Brain microvascular endothelial cell (primary cell): ENCODE measurements around the gene NFKBIE.

Experiments used
- DNase-seq: peaks from one replicate; pipeline ENCODE4 v3.0.0-alpha.2; 2020
- H3K27ac ChIP-seq: fragments of 250-450 bp; sonication (Bioruptor Pico); 2 replicates; pipeline ENCODE4 v1.5.1; 2020; ENCODE audit warnings: mild to moderate bottlenecking, moderate library complexity
- H3K27me3 ChIP-seq: fragments of 250-450 bp; sonication (Bioruptor Pico); replicated peaks from 2 replicates; pipeline ENCODE4 v1.5.1; 2020; ENCODE audit warnings: mild to moderate bottlenecking
- H3K36me3 ChIP-seq: fragments of 250-450 bp; sonication (Bioruptor Pico); replicated peaks from 2 replicates; pipeline ENCODE4 v1.5.1; 2020; ENCODE audit warnings: mild to moderate bottlenecking
- H3K4me3 ChIP-seq: 2 replicates; pipeline ENCODE4 v1.5.1; 2011; ENCODE audit warnings: low read depth, mild to moderate bottlenecking, control low read depth, low read length, moderate library complexity
- CTCF ChIP-seq: IDR thresholded peaks from 2 replicates; pipeline ENCODE4 v1.5.1; 2011; ENCODE audit warnings: low read depth, mild to moderate bottlenecking, moderate library complexity, low read length, control low read depth, inconsistent platforms; ENCODE audit errors: missing control alignments
- in situ Hi-C: cut with HindIII; loops from 2 replicates; pipeline ENCODE4 v1.10.0; 2017; ENCODE audit warnings: low sequenced_read_pairs, low pct_ligation_motif_present

NFKBIE gene

DNA sequence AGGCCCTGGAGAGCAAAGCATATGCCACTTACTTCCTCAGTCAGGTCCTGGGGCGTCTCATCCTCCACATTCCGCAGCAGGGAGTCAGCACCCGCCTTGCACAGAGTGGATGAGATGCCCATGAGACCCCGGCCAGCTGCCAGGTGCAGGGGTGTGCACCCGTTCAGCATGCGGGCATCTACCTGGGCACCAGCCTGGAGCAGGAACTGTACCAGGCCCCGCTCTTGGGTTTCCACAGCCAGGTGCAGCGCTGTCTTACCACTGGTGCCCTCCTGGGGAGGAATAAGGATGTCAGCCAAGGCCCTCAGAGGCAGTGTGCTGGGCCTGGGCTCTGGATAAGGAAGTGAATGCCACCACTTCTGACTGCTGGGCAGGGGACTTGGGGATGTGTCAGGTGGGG lies 5.3 kb downstream of the NFKBIE start:
- no peak for TF ChIP-seq CTCF
- in situ Hi-C loops: no loop called here
- H3K4me3 ChIP-seq: no peak overlapping the region
- H3K27me3 ChIP-seq: no peaks in the 10 kb centered on the region
- DNase-seq: no peak
- H3K36me3 ChIP-seq: peaks cover 12% of the 10 kb centered on the region
- no peak overlapping the region for H3K27ac ChIP-seq

- no peak for DNase-seq
- in situ Hi-C loops: no loop called here
- H3K27ac ChIP-seq: no peak overlapping the region
- H3K36me3 ChIP-seq: peaks cover 23% of the 10 kb centered on the region
- no peak for TF ChIP-seq CTCF
- no peaks in the 10 kb centered on the region for H3K27me3 ChIP-seq
- H3K4me3 ChIP-seq: no peak overlapping the region
Measured at GRCh38 chr6:44258921-44259320, 6.4 kb downstream of the NFKBIE start.

DNA sequence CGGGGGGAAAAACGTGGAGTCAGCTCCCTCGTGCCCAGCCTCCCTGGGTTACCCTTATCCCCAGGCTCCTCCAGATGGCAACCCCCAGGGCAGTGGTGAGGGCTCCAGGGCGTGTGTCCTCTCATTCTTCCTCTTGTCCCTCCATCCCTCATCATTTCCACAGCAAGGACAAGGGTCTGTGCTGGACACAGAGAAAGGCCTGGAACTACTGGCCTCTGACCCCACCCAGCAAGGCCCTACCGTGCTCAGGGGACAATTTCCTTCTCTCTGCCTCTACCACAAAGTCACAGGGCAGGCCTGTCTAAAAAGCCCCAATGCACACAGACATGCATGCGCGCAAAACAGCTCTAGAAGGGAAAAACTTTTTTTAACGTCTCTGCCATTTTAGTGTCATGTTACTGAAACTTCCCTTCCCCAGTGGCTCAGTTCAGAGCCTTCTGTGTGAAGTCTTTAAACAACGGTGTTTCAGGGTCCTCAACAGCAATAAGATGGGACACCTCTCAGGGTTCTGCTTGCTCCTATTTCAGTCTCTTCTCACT lies 7.0 kb downstream of the NFKBIE start:
- Histone ChIP-seq H3K4me3 (no peak overlapping the region), H3K27me3 (no peaks in the 10 kb centered on the region), H3K36me3 (peaks cover 28% of the 10 kb centered on the region), H3K27ac (no peak overlapping the region)
- TF ChIP-seq CTCF: no peak
- DNase-seq: no peak
- in situ Hi-C loops: no loop called here

DNA sequence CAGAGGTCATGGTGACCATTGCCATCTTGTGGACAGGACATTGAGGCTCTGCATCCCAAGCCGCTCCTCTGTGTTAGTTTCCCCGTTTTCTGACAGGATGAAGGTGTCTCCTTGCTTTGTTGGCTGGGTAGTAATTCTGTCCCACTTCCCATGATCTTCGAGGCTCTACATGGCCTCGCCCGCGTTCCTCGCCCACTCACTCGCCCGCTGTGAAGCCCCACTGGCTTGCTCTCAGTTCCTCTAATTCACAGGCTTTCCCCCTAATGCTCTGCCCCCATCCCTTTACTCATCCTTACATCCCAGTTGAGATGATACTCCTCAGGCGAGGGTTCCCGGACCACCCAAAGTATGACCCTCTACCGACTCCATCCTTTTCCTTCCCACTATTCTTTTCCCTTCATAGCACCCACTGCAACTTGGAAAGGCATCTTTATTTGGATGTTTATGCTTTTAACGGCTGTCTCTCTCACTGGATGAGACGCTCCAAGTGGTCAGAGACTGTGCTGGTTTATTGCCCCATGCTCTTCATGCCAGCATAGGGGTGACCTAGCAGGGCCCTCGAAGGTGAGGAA lies 7.5 kb downstream of the NFKBIE start:
- Histone ChIP-seq H3K36me3 (peaks cover 34% of the 10 kb centered on the region), H3K27me3 (no peaks in the 10 kb centered on the region), H3K4me3 (peak overlapping the region; percentile 81), H3K27ac (peak overlapping the region; percentile 62)
- TF ChIP-seq CTCF: no peak
- in situ Hi-C loops: no loop called here
- no peak for DNase-seq

DNA sequence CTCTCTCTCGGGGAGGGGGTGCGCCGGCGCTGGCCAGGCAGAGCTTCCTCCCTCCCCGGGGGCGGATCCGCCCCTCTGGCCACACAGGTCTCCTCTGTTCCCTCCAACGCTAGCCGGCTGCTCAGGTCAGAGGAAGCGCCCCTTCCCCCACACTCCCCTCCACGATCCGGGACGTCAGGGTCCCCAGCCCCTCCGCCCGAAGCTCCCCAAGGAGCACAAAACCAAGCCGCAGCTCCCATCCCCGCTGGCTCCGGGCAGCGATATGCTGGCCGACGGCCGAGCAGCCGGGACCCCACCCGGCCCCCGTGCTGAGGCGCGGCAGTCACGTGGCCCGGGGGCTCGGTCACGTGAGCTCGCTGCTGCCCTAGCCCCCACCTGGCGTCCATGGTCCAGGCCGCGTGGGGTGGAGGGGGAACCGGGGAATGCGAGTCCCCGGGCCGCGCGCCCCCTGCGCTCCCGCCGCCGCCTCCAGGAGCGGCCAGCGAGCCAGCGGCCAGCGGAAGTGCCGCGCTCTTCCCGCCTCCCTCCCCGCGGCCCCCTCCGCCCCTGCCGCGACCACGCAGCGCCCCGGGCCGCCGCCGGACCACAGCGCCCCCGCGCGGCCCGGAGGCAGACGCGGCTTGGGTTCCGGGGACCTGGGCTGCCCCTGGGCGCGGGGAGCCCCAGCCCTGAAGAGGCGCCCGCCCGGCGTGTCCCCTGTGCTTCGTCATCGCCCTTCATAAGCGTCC lies 8.2 kb downstream of the NFKBIE start, which contains the start of gene SLC35B2:
TSS of gene SLC35B2 (minus strand) at position 504 of the 728 bp plus-strand sequence. CDS start at position 386, 118 bp downstream.
- peak; percentile 41 for TF ChIP-seq CTCF
- H3K4me3 ChIP-seq: peak within 1 kb of the TSS; percentile 81
- H3K27me3 ChIP-seq: no peaks in the 10 kb centered on the region
- peaks cover 40% of the 10 kb centered on the region for H3K36me3 ChIP-seq
- in situ Hi-C loops: no loop called here
- peak within 1 kb of the TSS; percentile 62 for H3K27ac ChIP-seq
- peak; percentile 47 for DNase-seq
